SK-N-SH treated with all-trans-retinoic acid at 6 μM for 48 hours (cell line): ENCODE results near the gene MMP17.

ENCODE experiments used
- ATAC-seq: fragments of 200-7000 bp; cut with Tn5 transposase; 3 replicates; pipeline ENCODE4 v1.9.1; 2020; ENCODE audit warnings: mild to moderate bottlenecking, moderate library complexity
- ARNTL ChIP-seq: fragments of 450-650 bp; formaldehyde crosslinking; IDR thresholded peaks from 2 replicates; pipeline ENCODE4 v1.5.0; 2020; ENCODE audit warnings: low read depth, mild to moderate bottlenecking, moderate library complexity, borderline replicate concordance
- BACH2 ChIP-seq: fragments of 250-450 bp; sonication (Bioruptor Pico); IDR thresholded peaks from 2 replicates; pipeline ENCODE4 v1.9.0; 2021; ENCODE audit warnings: mild to moderate bottlenecking, borderline replicate concordance
- CREB5 ChIP-seq: fragments of 250-450 bp; sonication (Bioruptor Pico); IDR thresholded peaks from 2 replicates; pipeline ENCODE4 v1.5.1; 2020; ENCODE audit warnings: low read depth, mild to moderate bottlenecking, moderate library complexity
- CSDC2 ChIP-seq: fragments of 250-450 bp; sonication (Bioruptor Pico); IDR thresholded peaks from 2 replicates; pipeline ENCODE4 v1.5.0; 2020; ENCODE audit warnings: mild to moderate bottlenecking, moderate library complexity
- CSRNP3 ChIP-seq: fragments of 250-450 bp; sonication (Bioruptor Pico); IDR thresholded peaks from 2 replicates; pipeline ENCODE4 v1.5.1; 2021; ENCODE audit warnings: mild to moderate bottlenecking, moderate library complexity
- OSR1 ChIP-seq: fragments of 250-450 bp; sonication (Bioruptor Pico); IDR thresholded peaks from 2 replicates; pipeline ENCODE4 v1.8.0; 2022; ENCODE audit warnings: moderate library complexity, mild to moderate bottlenecking, inconsistent platforms
- PATZ1 ChIP-seq: fragments of 250-450 bp; sonication (Bioruptor Pico); IDR thresholded peaks from 2 replicates; pipeline ENCODE4 v1.8.0; 2020; ENCODE audit warnings: mild to moderate bottlenecking, moderate library complexity, borderline replicate concordance
- POU6F1 ChIP-seq: fragments of 250-450 bp; sonication (Bioruptor Pico); IDR thresholded peaks from 2 replicates; pipeline ENCODE4 v1.8.0; 2021; ENCODE audit warnings: low read depth, mild to moderate bottlenecking, moderate library complexity, borderline replicate concordance
- PPARA ChIP-seq: fragments of 250-450 bp; sonication (Bioruptor Pico); IDR thresholded peaks from 2 replicates; pipeline ENCODE4 v1.5.0; 2020; ENCODE audit warnings: mild to moderate bottlenecking, borderline replicate concordance
- RARB ChIP-seq: fragments of 250-450 bp; sonication (Bioruptor Pico); IDR thresholded peaks from 2 replicates; pipeline ENCODE4 v1.8.0; 2021; ENCODE audit warnings: mild to moderate bottlenecking, moderate library complexity
- SNAI2 ChIP-seq: fragments of 250-450 bp; sonication (Bioruptor Pico); IDR thresholded peaks from 2 replicates; pipeline ENCODE4 v1.5.0; 2020; ENCODE audit warnings: mild to moderate bottlenecking, moderate library complexity
- TOX ChIP-seq: fragments of 250-450 bp; sonication (Bioruptor Pico); IDR thresholded peaks from 2 replicates; pipeline ENCODE4 v1.8.0; 2021; ENCODE audit warnings: mild to moderate bottlenecking, moderate library complexity, borderline replicate concordance
- TSHZ2 ChIP-seq: fragments of 250-450 bp; sonication (Bioruptor Pico); IDR thresholded peaks from 2 replicates; pipeline ENCODE4 v1.5.0; 2020; ENCODE audit warnings: mild to moderate bottlenecking, moderate library complexity
- ZC3H10 ChIP-seq: fragments of 250-450 bp; sonication (Bioruptor Pico); IDR thresholded peaks from 2 replicates; pipeline ENCODE4 v1.5.1; 2021; ENCODE audit warnings: mild to moderate bottlenecking, moderate library complexity
- ZFP3 ChIP-seq: fragments of 250-450 bp; sonication (Bioruptor Pico); IDR thresholded peaks from 2 replicates; pipeline ENCODE4 v1.5.0; 2020; ENCODE audit warnings: mild to moderate bottlenecking, moderate library complexity
- ZFP30 ChIP-seq: fragments of 450-650 bp; formaldehyde crosslinking; IDR thresholded peaks from 2 replicates; pipeline ENCODE4 v1.5.0; 2022; ENCODE audit warnings: mild to moderate bottlenecking, moderate library complexity
- ZNF565 ChIP-seq: fragments of 450-650 bp; formaldehyde crosslinking; conservative IDR thresholded peaks from 2 replicates; pipeline ENCODE4 v1.5.0; 2020; ENCODE audit warnings: low read depth, mild to moderate bottlenecking, moderate library complexity
- ZNF70 ChIP-seq: fragments of 450-650 bp; formaldehyde crosslinking; IDR thresholded peaks from 2 replicates; pipeline ENCODE4 v1.5.0; 2020; ENCODE audit warnings: mild to moderate bottlenecking, moderate library complexity
- ZNF8 ChIP-seq: fragments of 450-650 bp; formaldehyde crosslinking; IDR thresholded peaks from 2 replicates; pipeline ENCODE4 v1.5.0; 2020; ENCODE audit warnings: mild to moderate bottlenecking, moderate library complexity

Gene MMP17

GRCh38 chr12:131834798-131835615, 6.8 kb downstream of the MMP17 start (continued):
- TF ChIP-seq CSRNP3 (CRISPR knock-in tag) (no peak), CREB5 (CRISPR knock-in tag) (no peak), TSHZ2 (CRISPR knock-in tag) (no peak), ZNF565 (CRISPR knock-in tag) (no peak), ZFP3 (CRISPR knock-in tag) (no peak)

- no peak for ATAC-seq
- no peak for TF ChIP-seq BACH2 (CRISPR knock-in tag)
- no peak for TF ChIP-seq PPARA (CRISPR knock-in tag)
- TF ChIP-seq, all 23 proteins: peak for 0
These were observed 7.5 kb downstream of the MMP17 start for GRCh38 chr12:131835616-131836171.

GRCh38 chr12:131836193-131836592, 8.0 kb downstream of the MMP17 start:
- peak; percentile 21; the same call in 1 of the 3 replicates for ATAC-seq
- no peak for TF ChIP-seq PPARA (CRISPR knock-in tag)
- no peak for TF ChIP-seq ZC3H10 (CRISPR knock-in tag)
- TF ChIP-seq ZNF70 (CRISPR knock-in tag) = no peak
- no peak for TF ChIP-seq TSHZ2 (CRISPR knock-in tag)
- no peak for TF ChIP-seq BACH2 (CRISPR knock-in tag)
- no peak for TF ChIP-seq ARNTL
- TF ChIP-seq CSRNP3 (CRISPR knock-in tag) = no peak
- no peak for TF ChIP-seq ZFP3 (CRISPR knock-in tag)
- TF ChIP-seq ZNF8 = no peak
- no peak for TF ChIP-seq TOX (CRISPR knock-in tag)
- no peak for TF ChIP-seq OSR1 (CRISPR knock-in tag)
- TF ChIP-seq PATZ1 (CRISPR knock-in tag) = no peak
- no peak for TF ChIP-seq SNAI2
- TF ChIP-seq ZFP30 = no peak
- TF ChIP-seq CREB5 (CRISPR knock-in tag) = no peak
- TF ChIP-seq POU6F1 (CRISPR knock-in tag) = no peak
- TF ChIP-seq RARB (CRISPR knock-in tag) = no peak
- no peak for TF ChIP-seq CSDC2 (CRISPR knock-in tag)
- no peak for TF ChIP-seq ZNF565 (CRISPR knock-in tag)
